GM12878 (cell line): ENCODE measurements around the gene ADGRV1. TPM values are rescaled to one million over a fixed set of nuclear protein-coding genes. Genes with fewer than 3 reads are reported as not detected.

Source experiments
- ATAC-seq: fragments of 200-7000 bp; cut with Tn5 transposase; 3 replicates; pipeline ENCODE4 v1.9.1; 2020; ENCODE audit warnings: mild to moderate bottlenecking, moderate library complexity
- BruUV-seq: library from RNA; stranded (reverse); fragments of 400-500 nt; replicated peaks from 2 replicates; lab custom pipeline; 2021; lab: Mats Ljungman, UMichigan
- CTCF ChIA-PET: fragments of 300-600 bp; sonication (Branson Sonifier 250); formaldehyde crosslinking; extraction: SDS; loops from one replicate; lab custom pipeline; 2021; ENCODE audit warnings: inconsistent platforms; lab: Yijun Ruan, JAX
- POLR2A ChIA-PET: fragments of 350-600 bp; formaldehyde crosslinking; extraction: SDS; loops from one replicate; lab custom pipeline; 2021; ENCODE audit warnings: inconsistent platforms; lab: Charles Lee
- RAD21 ChIA-PET: fragments of 300-600 bp; sonication (Branson Sonifier 250); formaldehyde crosslinking; loops from one replicate; lab custom pipeline; 2023; ENCODE audit warnings: antibody characterized with exemption; ENCODE audit not compliant: unreplicated experiment; lab: Charles Lee
- SMC1A ChIA-PET: fragments of 300-600 bp; sonication (Branson Sonifier 250); formaldehyde crosslinking; loops from one replicate; lab custom pipeline; 2023; ENCODE audit not compliant: unreplicated experiment, uncharacterized antibody; lab: Charles Lee
- DNase-seq: peaks from one replicate; pipeline ENCODE4 v3.0.0-alpha.2; 2011; ENCODE audit warnings: low read depth, low spot score
- FAIRE-seq: peaks from 3 replicates; lab custom pipeline; 2011; peaks lifted over from hg19 to GRCh38; lab: Jason Lieb, UNC
- H2AFZ ChIP-seq: 2 replicates; pipeline ENCODE4 v1.6.0; 2011; ENCODE audit warnings: low read depth, low read length, control low read depth; ENCODE audit not compliant: control insufficient read depth
- H3K27ac ChIP-seq: 2 replicates; pipeline ENCODE4 v1.5.1; 2011; ENCODE audit warnings: control low read depth; ENCODE audit not compliant: control insufficient read depth, insufficient read depth
- H3K27me3 ChIP-seq, 2 experiments: replicated peaks in 1 of 2; 2 replicates each; pipeline versions ENCODE4 v1.6.0 to v1.6.1; 2011; ENCODE audit warnings: low read length in 1 of 2; ENCODE audit not compliant: control insufficient read depth in 2 of 2, insufficient read depth in 2 of 2
- H3K36me3 ChIP-seq, 2 experiments: 2 replicates each; pipeline ENCODE4 v1.5.1; 2011; ENCODE audit warnings: low read length in 1 of 2; ENCODE audit not compliant: control insufficient read depth in 2 of 2, insufficient read depth in 2 of 2
- H3K4me1 ChIP-seq: 2 replicates; pipeline ENCODE4 v1.6.1; 2011; ENCODE audit warnings: mild to moderate bottlenecking, low read length, moderate library complexity, mixed read lengths; ENCODE audit not compliant: control insufficient read depth, insufficient read depth
- H3K4me2 ChIP-seq: 2 replicates; pipeline ENCODE4 v1.6.0; 2011; ENCODE audit warnings: control low read depth; ENCODE audit not compliant: control insufficient read depth, insufficient read depth
- H3K4me3 ChIP-seq: fragments of 200-600 bp; sonication (generic); 2 replicates; pipeline ENCODE4 v1.5.1; 2016
- H3K79me2 ChIP-seq: 2 replicates; pipeline ENCODE4 v1.6.0; 2011; ENCODE audit warnings: low read length; ENCODE audit not compliant: control insufficient read depth, insufficient read depth
- H3K9ac ChIP-seq: 2 replicates; pipeline ENCODE4 v1.8.0; 2011; ENCODE audit warnings: low read length, control low read depth, mixed read lengths; ENCODE audit not compliant: control insufficient read depth, insufficient read depth
- H3K9me3 ChIP-seq: replicated peaks from 3 replicates; pipeline ENCODE4 v1.5.1; 2011; ENCODE audit warnings: mild to moderate bottlenecking, low read length; ENCODE audit not compliant: control insufficient read depth, insufficient read depth
- H4K20me1 ChIP-seq: 2 replicates; pipeline ENCODE4 v1.6.0; 2011; ENCODE audit not compliant: control insufficient read depth, insufficient read depth
- CBX3 ChIP-seq: fragments of 200-600 bp; sonication (generic); IDR thresholded peaks from 2 replicates; pipeline ENCODE4 v1.6.1; 2016; ENCODE audit warnings: low read depth, borderline replicate concordance
- HCFC1 ChIP-seq: fragments of 150-350 bp; IDR thresholded peaks from 2 replicates; pipeline ENCODE4 v1.6.1; 2014; ENCODE audit warnings: low read length
- MYB ChIP-seq: fragments of 150-350 bp; IDR thresholded peaks from 2 replicates; pipeline ENCODE4 v1.6.1; 2014; ENCODE audit warnings: mild to moderate bottlenecking, low read depth, low read length, borderline replicate concordance
- RB1 ChIP-seq: fragments of 450-650 bp; formaldehyde crosslinking; IDR thresholded peaks from 2 replicates; pipeline ENCODE4 v1.6.1; 2017; ENCODE audit warnings: mild to moderate bottlenecking, borderline replicate concordance
- RBBP5 ChIP-seq: fragments of 200-600 bp; sonication (generic); conservative IDR thresholded peaks from 2 replicates; pipeline ENCODE4 v1.6.1; 2016
- RCOR1 ChIP-seq: conservative IDR thresholded peaks from 2 replicates; pipeline ENCODE4 v1.6.1; 2012; ENCODE audit warnings: low read depth, low read length, improper control_type of control experiment
- STAT1 ChIP-seq: fragments of 450-650 bp; conservative IDR thresholded peaks from 2 replicates; pipeline ENCODE4 v1.6.1; 2014; ENCODE audit warnings: antibody characterized with exemption, mild to moderate bottlenecking
- TAF1 ChIP-seq: IDR thresholded peaks from 2 replicates; pipeline ENCODE4 v1.6.1; 2011; ENCODE audit warnings: mild to moderate bottlenecking, low read depth, low read length, borderline replicate concordance
- ZNF207 ChIP-seq: fragments of 450-650 bp; IDR thresholded peaks from 2 replicates; pipeline ENCODE4 v1.6.1; 2014; ENCODE audit warnings: antibody characterized with exemption, mild to moderate bottlenecking, borderline replicate concordance
- WGBS: methylation state at CpG from one replicate; pipeline ENCODE4 v1.1.6; 2016; ENCODE audit warnings: low lambda C conversion rate; ENCODE audit not compliant: insufficient replicate concordance, insufficient coverage; ENCODE audit errors: missing lambda C conversion rate; 5-methylcytosine and 5-hydroxymethylcytosine counted together
- in situ Hi-C: fragments of 300-500 bp; cut with MboI; formaldehyde crosslinking; loops from 9 replicates; pipeline ENCODE4 v1.14.3; 2018; ENCODE audit warnings: mixed read lengths
- intact Hi-C: fragments of 100-400 bp; cut with micrococcal nuclease; formaldehyde crosslinking; loops from one replicate; pipeline ENCODE4 v1.14.2; 2022; ENCODE audit not compliant: unreplicated experiment
- polyA plus RNA-seq, 11 experiments: library from polyadenylated mRNA; depleted of rRNA in 4 of 11; unstranded in 6 of 11; stranded (reverse) in 5 of 11; fragments of >200 nt; fragmentation: Nextera tagmentation in 4 of 11; fragmentation: Illumina TruSeq in 1 of 11; extraction: Ambion mirVana in 4 of 11; extraction: Trizol in 1 of 11; gene quantifications; 1 replicate in 1 of 11; 2 replicates in 10 of 11; pipeline versions ENCODE4 v1.2.1 to v1.2.3, GENCODE V29; 2011 to 2016; ENCODE audit warnings: inconsistent platforms in 2 of 11, missing spikeins in 2 of 11, low read depth in 1 of 11
- total RNA-seq, 4 experiments: library from RNA; depleted of rRNA in 3 of 4; stranded (reverse); fragments of >200 nt in 3 of 4; fragmentation: Illumina TruSeq in 1 of 4; extraction: Trizol in 1 of 4; gene quantifications; 2 replicates each; pipeline versions ENCODE4 v1.2.1 to v1.2.3, GENCODE V29; 2013 to 2021
- TF ChIP-seq, protein P1 (sequence below): fragments of 150-350 bp; IDR thresholded peaks from 2 replicates; pipeline ENCODE4 v1.6.1; 2016; ENCODE audit warnings: low read depth, low read length
- TF ChIP-seq, protein P2 (sequence below): fragments of 450-650 bp; conservative IDR thresholded peaks from 2 replicates; pipeline ENCODE4 v1.6.1; 2017; ENCODE audit warnings: mild to moderate bottlenecking, moderate library complexity

ADGRV1 gene
- total and polyA plus RNA-seq, 10 of the 15 experiments (the other 5 are each of a cell fraction or from before 2014, with no cell fraction given), result 0.04 to 8.1 (median 0.16) TPM; not detected in 1

DNA sequence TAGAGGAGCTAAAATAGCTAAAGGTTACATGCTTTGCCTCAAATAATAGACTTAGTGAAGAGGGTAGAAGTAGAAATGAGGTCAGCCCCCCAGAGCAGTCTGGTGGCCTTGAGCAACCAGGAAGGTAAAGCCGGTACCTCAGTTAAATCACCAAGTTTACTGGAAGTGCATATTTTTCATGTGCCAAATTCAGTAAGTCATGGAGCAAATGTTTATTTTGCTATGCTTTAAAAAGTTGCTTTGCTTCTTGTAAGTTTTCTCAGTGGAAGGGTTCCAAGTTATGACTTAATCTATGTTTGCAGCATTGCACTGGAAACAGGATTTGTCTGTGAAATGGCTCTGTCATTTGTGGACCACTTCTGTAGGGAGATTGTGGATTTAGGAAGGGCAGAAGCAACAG lies 567.9 kb downstream of the ADGRV1 start:
- no peak overlapping the region for H2AFZ ChIP-seq
- POLR2A ChIA-PET, result no interaction called here
- H3K27ac ChIP-seq, result no peak overlapping the region
- ATAC-seq, result no peak
- CTCF ChIA-PET, result interaction anchor here (1.0 kb wide), 1 partner anchor 293 kb away, joined by 5 read pairs; no protein-coding TSS in a partner anchor
- H3K4me2 ChIP-seq, result no peak overlapping the region
- no peaks in the 10 kb centered on the region for H3K79me2 ChIP-seq
- H3K4me3 ChIP-seq, result no peak overlapping the region
- no peak for FAIRE-seq
- H3K36me3 ChIP-seq, result no peaks in the 10 kb centered on the region
- no peak for DNase-seq
- intact Hi-C loops, result no loop called here
- H3K9me3 ChIP-seq, result no peaks in the 10 kb centered on the region
- no peaks in the 10 kb centered on the region for H4K20me1 ChIP-seq
- H3K9ac ChIP-seq, result no peak overlapping the region
- SMC1A ChIA-PET, result interaction anchor here (1.5 kb wide), 1 partner anchor 258 kb away, joined by 8 read pairs; no protein-coding TSS in a partner anchor
- 100% methylated on average over 1 of the region's 1 CpG for WGBS
- no peaks in the 10 kb centered on the region for H3K27me3 ChIP-seq
- in situ Hi-C loops, result no loop called here
- RAD21 ChIA-PET, result no interaction called here
- TF ChIP-seq ZNF207, result no peak
- no peak for TF ChIP-seq CBX3
- TF ChIP-seq RBBP5, result no peak
- TF ChIP-seq TAF1, result no peak
- no peak for TF ChIP-seq STAT1
- TF ChIP-seq, protein P1, sequence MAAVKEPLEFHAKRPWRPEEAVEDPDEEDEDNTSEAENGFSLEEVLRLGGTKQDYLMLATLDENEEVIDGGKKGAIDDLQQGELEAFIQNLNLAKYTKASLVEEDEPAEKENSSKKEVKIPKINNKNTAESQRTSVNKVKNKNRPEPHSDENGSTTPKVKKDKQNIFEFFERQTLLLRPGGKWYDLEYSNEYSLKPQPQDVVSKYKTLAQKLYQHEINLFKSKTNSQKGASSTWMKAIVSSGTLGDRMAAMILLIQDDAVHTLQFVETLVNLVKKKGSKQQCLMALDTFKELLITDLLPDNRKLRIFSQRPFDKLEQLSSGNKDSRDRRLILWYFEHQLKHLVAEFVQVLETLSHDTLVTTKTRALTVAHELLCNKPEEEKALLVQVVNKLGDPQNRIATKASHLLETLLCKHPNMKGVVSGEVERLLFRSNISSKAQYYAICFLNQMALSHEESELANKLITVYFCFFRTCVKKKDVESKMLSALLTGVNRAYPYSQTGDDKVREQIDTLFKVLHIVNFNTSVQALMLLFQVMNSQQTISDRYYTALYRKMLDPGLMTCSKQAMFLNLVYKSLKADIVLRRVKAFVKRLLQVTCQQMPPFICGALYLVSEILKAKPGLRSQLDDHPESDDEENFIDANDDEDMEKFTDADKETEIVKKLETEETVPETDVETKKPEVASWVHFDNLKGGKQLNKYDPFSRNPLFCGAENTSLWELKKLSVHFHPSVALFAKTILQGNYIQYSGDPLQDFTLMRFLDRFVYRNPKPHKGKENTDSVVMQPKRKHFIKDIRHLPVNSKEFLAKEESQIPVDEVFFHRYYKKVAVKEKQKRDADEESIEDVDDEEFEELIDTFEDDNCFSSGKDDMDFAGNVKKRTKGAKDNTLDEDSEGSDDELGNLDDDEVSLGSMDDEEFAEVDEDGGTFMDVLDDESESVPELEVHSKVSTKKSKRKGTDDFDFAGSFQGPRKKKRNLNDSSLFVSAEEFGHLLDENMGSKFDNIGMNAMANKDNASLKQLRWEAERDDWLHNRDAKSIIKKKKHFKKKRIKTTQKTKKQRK, result no peak
- TF ChIP-seq HCFC1, result no peak
- TF ChIP-seq RCOR1, result no peak
- no peak for TF ChIP-seq RB1
- no peak for TF ChIP-seq MYB
- TF ChIP-seq, protein P2, sequence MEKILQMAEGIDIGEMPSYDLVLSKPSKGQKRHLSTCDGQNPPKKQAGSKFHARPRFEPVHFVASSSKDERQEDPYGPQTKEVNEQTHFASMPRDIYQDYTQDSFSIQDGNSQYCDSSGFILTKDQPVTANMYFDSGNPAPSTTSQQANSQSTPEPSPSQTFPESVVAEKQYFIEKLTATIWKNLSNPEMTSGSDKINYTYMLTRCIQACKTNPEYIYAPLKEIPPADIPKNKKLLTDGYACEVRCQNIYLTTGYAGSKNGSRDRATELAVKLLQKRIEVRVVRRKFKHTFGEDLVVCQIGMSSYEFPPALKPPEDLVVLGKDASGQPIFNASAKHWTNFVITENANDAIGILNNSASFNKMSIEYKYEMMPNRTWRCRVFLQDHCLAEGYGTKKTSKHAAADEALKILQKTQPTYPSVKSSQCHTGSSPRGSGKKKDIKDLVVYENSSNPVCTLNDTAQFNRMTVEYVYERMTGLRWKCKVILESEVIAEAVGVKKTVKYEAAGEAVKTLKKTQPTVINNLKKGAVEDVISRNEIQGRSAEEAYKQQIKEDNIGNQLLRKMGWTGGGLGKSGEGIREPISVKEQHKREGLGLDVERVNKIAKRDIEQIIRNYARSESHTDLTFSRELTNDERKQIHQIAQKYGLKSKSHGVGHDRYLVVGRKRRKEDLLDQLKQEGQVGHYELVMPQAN, result no peak
- H3K4me1 ChIP-seq, result no peaks in the 10 kb centered on the region
- no TSS peak for BruUV-seq
